HepG2 (cell line): ENCODE results near the gene NEK7. TPM values are rescaled to one million over a fixed set of nuclear protein-coding genes. Genes with fewer than 3 reads are reported as not detected.

ENCODE experiments used
- CCDC6 ChIP-seq: sonication (generic); formaldehyde crosslinking; IDR thresholded peaks from 2 replicates; pipeline ENCODE4 v1.8.1; 2022; ENCODE audit warnings: mild to moderate bottlenecking, missing genetic modification reagents, moderate library complexity
- FOXK1 ChIP-seq: sonication (generic); formaldehyde crosslinking; IDR thresholded peaks from 2 replicates; pipeline ENCODE4 v1.4.0; 2020; ENCODE audit warnings: low read depth, missing genetic modification reagents, borderline replicate concordance
- FOXK2 ChIP-seq: fragments of 450-650 bp; IDR thresholded peaks from 2 replicates; pipeline ENCODE4 v1.6.1; 2016
- FOXP1 ChIP-seq, 2 experiments: fragments of 450-650 bp in 1 of 2; IDR thresholded peaks; 2 replicates each; pipeline ENCODE4 v1.6.1; 2017 to 2018; ENCODE audit warnings: antibody characterized with exemption in 1 of 2
- HMG20A ChIP-seq: IDR thresholded peaks from 2 replicates; pipeline ENCODE4 v1.6.1; 2016; ENCODE audit warnings: borderline replicate concordance
- KMT2A ChIP-seq: sonication (generic); formaldehyde crosslinking; IDR thresholded peaks from 2 replicates; pipeline ENCODE4 v1.4.0; 2020; ENCODE audit warnings: missing genetic modification reagents
- PHB2 ChIP-seq: fragments of 450-650 bp; IDR thresholded peaks from 2 replicates; pipeline ENCODE4 v1.6.1; 2018; ENCODE audit not compliant: partially characterized antibody
- PLRG1 ChIP-seq: fragments of 450-650 bp; conservative IDR thresholded peaks from 2 replicates; pipeline ENCODE4 v1.6.1; 2016
- SP5 ChIP-seq: IDR thresholded peaks from 2 replicates; pipeline ENCODE4 v1.6.1; 2016; ENCODE audit warnings: low read depth, borderline replicate concordance
- ZBTB7A ChIP-seq: sonication (generic); formaldehyde crosslinking; IDR thresholded peaks from 2 replicates; pipeline ENCODE4 v1.8.0; 2022; ENCODE audit warnings: mild to moderate bottlenecking, missing genetic modification reagents
- ZNF567 ChIP-seq: sonication (generic); formaldehyde crosslinking; IDR thresholded peaks from 2 replicates; pipeline ENCODE4 v1.8.1; 2023; ENCODE audit warnings: mild to moderate bottlenecking, missing genetic modification reagents, borderline replicate concordance
- ZNF790 ChIP-seq: sonication (generic); formaldehyde crosslinking; IDR thresholded peaks from 2 replicates; pipeline ENCODE4 v1.8.0; 2022; ENCODE audit warnings: missing genetic modification reagents, mild to moderate bottlenecking, borderline replicate concordance
- ZSCAN30 ChIP-seq: sonication (generic); formaldehyde crosslinking; IDR thresholded peaks from 2 replicates; pipeline ENCODE4 v1.5.0; 2020; ENCODE audit warnings: mild to moderate bottlenecking, missing genetic modification reagents
- polyA plus RNA-seq, 8 experiments: library from polyadenylated mRNA; depleted of rRNA in 3 of 8; stranded (reverse) in 7 of 8; unstranded in 1 of 8; fragments of >200 nt; fragmentation: Illumina TruSeq in 4 of 8; extraction: Trizol in 4 of 8; gene quantifications; 2 replicates each; pipeline versions ENCODE4 v1.2.1 to v1.2.3, GENCODE V29; 2011 to 2016; ENCODE audit warnings: low read depth in 4 of 8, missing spikeins in 1 of 8, mixed read lengths in 1 of 8; ENCODE audit not compliant: insufficient read depth in 1 of 8
- total RNA-seq, 5 experiments: library from RNA; depleted of rRNA; stranded (reverse); fragments of >200 nt; fragmentation: Illumina TruSeq; extraction: Trizol; gene quantifications; 2 replicates each; pipeline ENCODE4 v1.2.3, GENCODE V29; 2016; ENCODE audit warnings: low read depth in 1 of 5
- TF ChIP-seq, protein P1 (sequence below): sonication (generic); formaldehyde crosslinking; IDR thresholded peaks from 2 replicates; pipeline ENCODE4 v1.4.0; 2020; ENCODE audit warnings: missing genetic modification reagents
- TF ChIP-seq, protein P2 (sequence below): sonication (generic); formaldehyde crosslinking; IDR thresholded peaks from 2 replicates; pipeline ENCODE4 v1.4.0; 2020; ENCODE audit warnings: missing genetic modification reagents; ENCODE audit errors: not compliant biosample characterization
- TF ChIP-seq, protein P3 (sequence below): IDR thresholded peaks from 2 replicates; pipeline ENCODE4 v1.6.1; 2016; ENCODE audit warnings: low read depth, control low read depth
- TF ChIP-seq, protein P4 (sequence below): IDR thresholded peaks from 2 replicates; pipeline ENCODE4 v1.6.1; 2012; ENCODE audit warnings: low read length, improper control_type of control experiment

Gene NEK7
- total and polyA plus RNA-seq, 2 of the 13 experiments (the other 11 are each of a cell fraction or from before 2014, with no cell fraction given): 18.1 to 19.2 TPM

DNA sequence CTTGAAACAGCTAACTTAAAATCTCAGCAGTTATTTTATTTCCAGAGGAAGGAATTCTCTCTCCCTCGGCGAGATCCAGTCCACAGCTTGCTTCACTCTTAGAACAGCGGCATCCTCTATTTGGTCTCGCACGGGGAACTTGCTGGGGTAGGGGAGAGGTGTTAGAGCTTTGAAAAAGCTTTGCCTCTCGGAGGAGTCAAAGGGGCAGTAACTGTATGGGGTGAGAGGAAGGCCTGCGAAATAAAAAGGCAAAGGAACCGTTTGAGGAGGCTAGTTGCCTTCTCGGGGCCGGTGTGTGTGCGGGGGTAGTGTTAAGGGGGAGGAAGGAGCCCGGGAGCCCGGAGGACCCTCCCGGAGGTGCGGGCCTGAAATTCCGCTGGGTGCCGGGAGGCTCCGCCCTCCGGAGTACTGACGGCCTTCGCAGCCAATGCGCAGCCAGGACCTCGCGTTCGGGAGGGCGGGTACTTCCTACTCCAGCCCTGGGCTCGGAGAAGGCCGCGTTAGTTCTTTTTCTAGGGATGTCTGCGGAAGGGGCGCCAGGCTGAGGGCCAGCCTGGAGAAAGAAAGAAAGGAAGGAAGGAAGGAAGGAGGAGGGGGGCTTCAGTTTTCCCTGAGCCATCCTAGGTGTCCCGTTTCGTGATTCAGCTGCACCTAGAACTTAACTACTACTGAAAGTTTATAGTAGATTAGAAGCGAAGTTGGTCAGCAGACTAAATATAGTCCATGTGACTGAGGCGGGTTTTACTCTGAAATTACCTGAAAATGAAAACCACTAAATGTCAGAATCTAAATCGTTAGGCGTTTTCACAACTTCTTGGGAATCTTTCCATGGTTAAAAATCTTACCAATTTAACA, 2.2 kb downstream of the NEK7 start (continued):
- TF ChIP-seq CCDC6 (CRISPR knock-in tag) (peak; percentile 26; the same call in 1 of the 2 replicates), FOXP1 (IDR thresholded peaks at IDR 0.05) (no peak), FOXP1 (CRISPR knock-in tag; IDR thresholded peaks at IDR 0.05) (no peak), HMG20A (no peak), KMT2A (CRISPR knock-in tag) (peak; percentile 88), PHB2 (no peak), ZBTB7A (CRISPR knock-in tag) (no peak), ZNF567 (CRISPR knock-in tag) (no peak), PLRG1 (no peak), ZNF790 (no peak), FOXK1 (CRISPR knock-in tag) (no peak), SP5 (no peak; the same call in 1 of the 2 replicates), ZSCAN30 (CRISPR knock-in tag) (no peak), FOXK2 (no peak)
- TF ChIP-seq, protein P1, sequence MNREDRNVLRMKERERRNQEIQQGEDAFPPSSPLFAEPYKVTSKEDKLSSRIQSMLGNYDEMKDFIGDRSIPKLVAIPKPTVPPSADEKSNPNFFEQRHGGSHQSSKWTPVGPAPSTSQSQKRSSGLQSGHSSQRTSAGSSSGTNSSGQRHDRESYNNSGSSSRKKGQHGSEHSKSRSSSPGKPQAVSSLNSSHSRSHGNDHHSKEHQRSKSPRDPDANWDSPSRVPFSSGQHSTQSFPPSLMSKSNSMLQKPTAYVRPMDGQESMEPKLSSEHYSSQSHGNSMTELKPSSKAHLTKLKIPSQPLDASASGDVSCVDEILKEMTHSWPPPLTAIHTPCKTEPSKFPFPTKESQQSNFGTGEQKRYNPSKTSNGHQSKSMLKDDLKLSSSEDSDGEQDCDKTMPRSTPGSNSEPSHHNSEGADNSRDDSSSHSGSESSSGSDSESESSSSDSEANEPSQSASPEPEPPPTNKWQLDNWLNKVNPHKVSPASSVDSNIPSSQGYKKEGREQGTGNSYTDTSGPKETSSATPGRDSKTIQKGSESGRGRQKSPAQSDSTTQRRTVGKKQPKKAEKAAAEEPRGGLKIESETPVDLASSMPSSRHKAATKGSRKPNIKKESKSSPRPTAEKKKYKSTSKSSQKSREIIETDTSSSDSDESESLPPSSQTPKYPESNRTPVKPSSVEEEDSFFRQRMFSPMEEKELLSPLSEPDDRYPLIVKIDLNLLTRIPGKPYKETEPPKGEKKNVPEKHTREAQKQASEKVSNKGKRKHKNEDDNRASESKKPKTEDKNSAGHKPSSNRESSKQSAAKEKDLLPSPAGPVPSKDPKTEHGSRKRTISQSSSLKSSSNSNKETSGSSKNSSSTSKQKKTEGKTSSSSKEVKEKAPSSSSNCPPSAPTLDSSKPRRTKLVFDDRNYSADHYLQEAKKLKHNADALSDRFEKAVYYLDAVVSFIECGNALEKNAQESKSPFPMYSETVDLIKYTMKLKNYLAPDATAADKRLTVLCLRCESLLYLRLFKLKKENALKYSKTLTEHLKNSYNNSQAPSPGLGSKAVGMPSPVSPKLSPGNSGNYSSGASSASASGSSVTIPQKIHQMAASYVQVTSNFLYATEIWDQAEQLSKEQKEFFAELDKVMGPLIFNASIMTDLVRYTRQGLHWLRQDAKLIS (CRISPR knock-in tag): no peak
- TF ChIP-seq, protein P2, sequence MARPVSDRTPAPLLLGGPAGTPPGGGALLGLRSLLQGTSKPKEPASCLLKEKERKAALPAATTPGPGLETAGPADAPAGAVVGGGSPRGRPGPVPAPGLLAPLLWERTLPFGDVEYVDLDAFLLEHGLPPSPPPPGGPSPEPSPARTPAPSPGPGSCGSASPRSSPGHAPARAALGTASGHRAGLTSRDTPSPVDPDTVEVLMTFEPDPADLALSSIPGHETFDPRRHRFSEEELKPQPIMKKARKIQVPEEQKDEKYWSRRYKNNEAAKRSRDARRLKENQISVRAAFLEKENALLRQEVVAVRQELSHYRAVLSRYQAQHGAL (CRISPR knock-in tag): no peak
- TF ChIP-seq, protein P3, sequence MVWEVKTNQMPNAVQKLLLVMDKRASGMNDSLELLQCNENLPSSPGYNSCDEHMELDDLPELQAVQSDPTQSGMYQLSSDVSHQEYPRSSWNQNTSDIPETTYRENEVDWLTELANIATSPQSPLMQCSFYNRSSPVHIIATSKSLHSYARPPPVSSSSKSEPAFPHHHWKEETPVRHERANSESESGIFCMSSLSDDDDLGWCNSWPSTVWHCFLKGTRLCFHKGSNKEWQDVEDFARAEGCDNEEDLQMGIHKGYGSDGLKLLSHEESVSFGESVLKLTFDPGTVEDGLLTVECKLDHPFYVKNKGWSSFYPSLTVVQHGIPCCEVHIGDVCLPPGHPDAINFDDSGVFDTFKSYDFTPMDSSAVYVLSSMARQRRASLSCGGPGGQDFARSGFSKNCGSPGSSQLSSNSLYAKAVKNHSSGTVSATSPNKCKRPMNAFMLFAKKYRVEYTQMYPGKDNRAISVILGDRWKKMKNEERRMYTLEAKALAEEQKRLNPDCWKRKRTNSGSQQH (CRISPR knock-in tag): no peak
- TF ChIP-seq, protein P4, sequence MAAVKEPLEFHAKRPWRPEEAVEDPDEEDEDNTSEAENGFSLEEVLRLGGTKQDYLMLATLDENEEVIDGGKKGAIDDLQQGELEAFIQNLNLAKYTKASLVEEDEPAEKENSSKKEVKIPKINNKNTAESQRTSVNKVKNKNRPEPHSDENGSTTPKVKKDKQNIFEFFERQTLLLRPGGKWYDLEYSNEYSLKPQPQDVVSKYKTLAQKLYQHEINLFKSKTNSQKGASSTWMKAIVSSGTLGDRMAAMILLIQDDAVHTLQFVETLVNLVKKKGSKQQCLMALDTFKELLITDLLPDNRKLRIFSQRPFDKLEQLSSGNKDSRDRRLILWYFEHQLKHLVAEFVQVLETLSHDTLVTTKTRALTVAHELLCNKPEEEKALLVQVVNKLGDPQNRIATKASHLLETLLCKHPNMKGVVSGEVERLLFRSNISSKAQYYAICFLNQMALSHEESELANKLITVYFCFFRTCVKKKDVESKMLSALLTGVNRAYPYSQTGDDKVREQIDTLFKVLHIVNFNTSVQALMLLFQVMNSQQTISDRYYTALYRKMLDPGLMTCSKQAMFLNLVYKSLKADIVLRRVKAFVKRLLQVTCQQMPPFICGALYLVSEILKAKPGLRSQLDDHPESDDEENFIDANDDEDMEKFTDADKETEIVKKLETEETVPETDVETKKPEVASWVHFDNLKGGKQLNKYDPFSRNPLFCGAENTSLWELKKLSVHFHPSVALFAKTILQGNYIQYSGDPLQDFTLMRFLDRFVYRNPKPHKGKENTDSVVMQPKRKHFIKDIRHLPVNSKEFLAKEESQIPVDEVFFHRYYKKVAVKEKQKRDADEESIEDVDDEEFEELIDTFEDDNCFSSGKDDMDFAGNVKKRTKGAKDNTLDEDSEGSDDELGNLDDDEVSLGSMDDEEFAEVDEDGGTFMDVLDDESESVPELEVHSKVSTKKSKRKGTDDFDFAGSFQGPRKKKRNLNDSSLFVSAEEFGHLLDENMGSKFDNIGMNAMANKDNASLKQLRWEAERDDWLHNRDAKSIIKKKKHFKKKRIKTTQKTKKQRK: no peak
